T-helper 17 cell (primary cell): ENCODE measurements around the gene IGSF9B. TPM values are rescaled to one million over a fixed set of nuclear protein-coding genes. Genes with fewer than 3 reads are reported as not detected.
"Not testable (repeated sequence)": the region's sequence is repeated elsewhere in the genome, so short reads cannot be mapped to it uniquely, and the experiment has no call there.

Experiments
- ATAC-seq: fragments of 150-1000 bp; cut with Tn5 transposase; 2 replicates; pipeline ENCODE4 v1.10.0; 2021; ENCODE audit warnings: mild to moderate bottlenecking, moderate library complexity
- DNase-seq, 3 donors: peaks; one replicate each; pipeline versions ENCODE4 v3.0.0 to v3.0.0-alpha.2; 2020 to 2021
- H3K9me3 ChIP-seq: one replicate; pipeline ENCODE4 v1.7.0; 2013; ENCODE audit warnings: low read length, mild to moderate bottlenecking; ENCODE audit not compliant: control insufficient read depth, poor library complexity, severe bottlenecking
- H3K27ac Mint-ChIP-seq: one replicate; pipeline ENCODE4 v1.8.0; 2022; ENCODE audit warnings: mild to moderate bottlenecking, moderate library complexity, mixed read lengths
- H3K27me3 Mint-ChIP-seq: one replicate; pipeline ENCODE4 v1.8.0; 2022; ENCODE audit warnings: mixed read lengths
- H3K36me3 Mint-ChIP-seq: one replicate; pipeline ENCODE4 v1.8.0; 2022; ENCODE audit warnings: low read depth, mixed read lengths
- H3K4me1 Mint-ChIP-seq: one replicate; pipeline ENCODE4 v1.8.0; 2022; ENCODE audit warnings: mild to moderate bottlenecking, mixed read lengths
- H3K4me3 Mint-ChIP-seq: one replicate; pipeline ENCODE4 v1.8.0; 2022; ENCODE audit warnings: mild to moderate bottlenecking, moderate library complexity, mixed read lengths
- total RNA-seq, 4 donors: library from RNA in 2 of 4; stranded (reverse) in 2 of 4; gene quantifications; one replicate each; pipeline ENCODE4 v1.2.3 and lab custom pipeline; 2022 to 2026

IGSF9B gene
- total RNA-seq = 10 to 100 TPM; 43.8 to 52.9 TPM
- 34.2 to 47.3 reads per million in 2 donors for total RNA-seq (lab: John Stamatoyannopoulos, UW)

GRCh38 chr11:133956650-133957633, at the start of gene IGSF9B:
TSS of gene IGSF9B (minus strand) at chr11:133956968. CDS start at chr11:133956754, 214 bp downstream.
- no peaks in the 10 kb centered on the region for H3K9me3 ChIP-seq
- H3K36me3 Mint-ChIP-seq = no peaks in the 10 kb centered on the region
- DNase-seq = peak; percentile 86 to 92 (median 88)
- peak; percentile 96 for ATAC-seq
- H3K27me3 Mint-ChIP-seq = peaks cover 14% of the 10 kb centered on the region
- H3K4me1 Mint-ChIP-seq = peaks cover 25% of the 10 kb centered on the region
- H3K27ac Mint-ChIP-seq = peak within 1 kb of the TSS; percentile 78
- H3K4me3 Mint-ChIP-seq = peak within 1 kb of the TSS; percentile 90

- Mint-ChIP-seq H3K27ac (no peak overlapping the region), H3K4me1 (no peaks in the 10 kb centered on the region), H3K27me3 (peaks cover 30% of the 10 kb centered on the region), H3K4me3 (no peak overlapping the region), H3K36me3 (no peaks in the 10 kb centered on the region)
- H3K9me3 ChIP-seq = no peaks in the 10 kb centered on the region
- ATAC-seq (no peak), DNase-seq (no peak)
Measured at GRCh38 chr11:134004496-134005172, 47.9 kb upstream of the IGSF9B start.

GRCh38 chr11:134003792-134004495, 47.2 kb upstream of the IGSF9B start:
- no peaks in the 10 kb centered on the region for H3K9me3 ChIP-seq
- H3K36me3 Mint-ChIP-seq = no peaks in the 10 kb centered on the region
- H3K27ac Mint-ChIP-seq = no peak overlapping the region
- ATAC-seq = no peak
- DNase-seq = no peak
- peaks cover 23% of the 10 kb centered on the region for H3K27me3 Mint-ChIP-seq
- H3K4me1 Mint-ChIP-seq = no peaks in the 10 kb centered on the region
- H3K4me3 Mint-ChIP-seq = no peak overlapping the region

- not testable (repeated sequence) for DNase-seq, H3K4me3 Mint-ChIP-seq, ATAC-seq, H3K36me3 Mint-ChIP-seq, H3K9me3 ChIP-seq, H3K27ac Mint-ChIP-seq, H3K4me1 Mint-ChIP-seq
- peaks cover 17% of the 10 kb centered on the region for H3K27me3 Mint-ChIP-seq
Measured at GRCh38 chr11:134002819-134003218, 46.1 kb upstream of the IGSF9B start.

GRCh38 chr11:134002338-134002737, 45.6 kb upstream of the IGSF9B start:
- peaks cover 21% of the 10 kb centered on the region for H3K27me3 Mint-ChIP-seq
- H3K36me3 Mint-ChIP-seq, H3K9me3 ChIP-seq, ATAC-seq, H3K4me3 Mint-ChIP-seq, H3K27ac Mint-ChIP-seq, DNase-seq, H3K4me1 Mint-ChIP-seq: not testable (repeated sequence)

GRCh38 chr11:134001596-134001995, 44.8 kb upstream of the IGSF9B start:
- ATAC-seq = no peak
- H3K27ac Mint-ChIP-seq = no peak overlapping the region
- no peaks in the 10 kb centered on the region for H3K9me3 ChIP-seq
- H3K27me3 Mint-ChIP-seq = peaks cover 23% of the 10 kb centered on the region
- H3K36me3 Mint-ChIP-seq = no peaks in the 10 kb centered on the region
- DNase-seq = no peak
- H3K4me1 Mint-ChIP-seq = peaks cover 4% of the 10 kb centered on the region
- no peak overlapping the region for H3K4me3 Mint-ChIP-seq

GRCh38 chr11:134001088-134001487, 44.3 kb upstream of the IGSF9B start:
- ATAC-seq = no peak
- H3K9me3 ChIP-seq = no peaks in the 10 kb centered on the region
- H3K4me3 Mint-ChIP-seq = no peak overlapping the region
- H3K27ac Mint-ChIP-seq = no peak overlapping the region
- H3K27me3 Mint-ChIP-seq = peaks cover 27% of the 10 kb centered on the region
- no peak for DNase-seq
- H3K4me1 Mint-ChIP-seq = peaks cover 4% of the 10 kb centered on the region
- H3K36me3 Mint-ChIP-seq = no peaks in the 10 kb centered on the region

- Mint-ChIP-seq H3K36me3 (no peaks in the 10 kb centered on the region), H3K27me3 (peaks cover 27% of the 10 kb centered on the region), H3K4me1 (peaks cover 9% of the 10 kb centered on the region), H3K27ac (no peak overlapping the region), H3K4me3 (no peak overlapping the region)
- DNase-seq = no peak
- no peak for ATAC-seq
- H3K9me3 ChIP-seq = no peaks in the 10 kb centered on the region
Measured at GRCh38 chr11:133999355-133999754, 42.6 kb upstream of the IGSF9B start.

- Mint-ChIP-seq H3K27me3 (peaks cover 33% of the 10 kb centered on the region), H3K36me3 (no peaks in the 10 kb centered on the region), H3K4me3 (no peak overlapping the region), H3K4me1 (peaks cover 9% of the 10 kb centered on the region), H3K27ac (no peak overlapping the region)
- ATAC-seq (no peak), DNase-seq (no peak)
- no peaks in the 10 kb centered on the region for H3K9me3 ChIP-seq
Measured at GRCh38 chr11:133997554-133997953, 40.8 kb upstream of the IGSF9B start.

- H3K27ac Mint-ChIP-seq = no peak overlapping the region
- no peaks in the 10 kb centered on the region for H3K9me3 ChIP-seq
- no peak for ATAC-seq
- no peaks in the 10 kb centered on the region for H3K36me3 Mint-ChIP-seq
- H3K27me3 Mint-ChIP-seq = peaks cover 25% of the 10 kb centered on the region
- no peak for DNase-seq
- H3K4me1 Mint-ChIP-seq = peaks cover 9% of the 10 kb centered on the region
- H3K4me3 Mint-ChIP-seq = no peak overlapping the region
Measured at GRCh38 chr11:133996671-133997070, 39.9 kb upstream of the IGSF9B start.

GRCh38 chr11:133995066-133995465, 38.3 kb upstream of the IGSF9B start:
- H3K36me3 Mint-ChIP-seq = no peaks in the 10 kb centered on the region
- no peaks in the 10 kb centered on the region for H3K9me3 ChIP-seq
- no peak overlapping the region for H3K4me3 Mint-ChIP-seq
- ATAC-seq = no peak
- peaks cover 13% of the 10 kb centered on the region for H3K4me1 Mint-ChIP-seq
- no peak overlapping the region for H3K27ac Mint-ChIP-seq
- DNase-seq = no peak
- peaks cover 29% of the 10 kb centered on the region for H3K27me3 Mint-ChIP-seq

- peaks cover 15% of the 10 kb centered on the region for H3K4me1 Mint-ChIP-seq
- no peak overlapping the region for H3K4me3 Mint-ChIP-seq
- H3K27me3 Mint-ChIP-seq = peaks cover 36% of the 10 kb centered on the region
- no peak for DNase-seq
- no peak overlapping the region for H3K27ac Mint-ChIP-seq
- no peaks in the 10 kb centered on the region for H3K36me3 Mint-ChIP-seq
- no peaks in the 10 kb centered on the region for H3K9me3 ChIP-seq
- no peak for ATAC-seq
Measured at GRCh38 chr11:133993921-133994320, 37.2 kb upstream of the IGSF9B start.

- H3K9me3 ChIP-seq = no peaks in the 10 kb centered on the region
- DNase-seq = no peak
- no peaks in the 10 kb centered on the region for H3K36me3 Mint-ChIP-seq
- H3K27ac Mint-ChIP-seq = no peak overlapping the region
- H3K4me3 Mint-ChIP-seq = no peak overlapping the region
- peaks cover 44% of the 10 kb centered on the region for H3K27me3 Mint-ChIP-seq
- H3K4me1 Mint-ChIP-seq = peaks cover 15% of the 10 kb centered on the region
- no peak for ATAC-seq
Measured at GRCh38 chr11:133993107-133993506, 36.3 kb upstream of the IGSF9B start.
